SK-N-SH (cell line): ENCODE measurements around the gene NUDT1. TPM values are rescaled to one million over a fixed set of nuclear protein-coding genes. Genes with fewer than 3 reads are reported as not detected.
A peak's percentile ranks its signal among the peaks of the same experiment; 100 is the strongest.

Experiments
- CTCF ChIA-PET: fragments of 300-600, 350-600 bp; formaldehyde crosslinking; extraction: SDS; loops from one replicate; lab custom pipeline; 2021; lab: Yijun Ruan, JAX
- POLR2A ChIA-PET: fragments of 350-600 bp; sonication (Branson Sonifier 250); formaldehyde crosslinking; extraction: SDS; loops from one replicate; lab custom pipeline; 2020; ENCODE audit warnings: antibody characterized with exemption, inconsistent platforms; lab: Yijun Ruan, JAX
- DNase-seq: peaks from one replicate; pipeline ENCODE4 v3.0.0; 2012
- H2AFZ ChIP-seq: fragments of 200-600 bp; sonication (generic); 2 replicates; pipeline ENCODE4 v1.8.1; 2016; ENCODE audit warnings: antibody characterized with exemption, mild to moderate bottlenecking, low read depth
- H3F3A ChIP-seq: fragments of 200-600 bp; sonication (generic); replicated peaks from 2 replicates; pipeline ENCODE3; 2016; ENCODE audit warnings: antibody characterized with exemption, mild to moderate bottlenecking; ENCODE audit not compliant: insufficient read depth
- H3K27ac ChIP-seq, 2 experiments: fragments of 200-500 bp in 1 of 2; fragments of 200-600 bp in 1 of 2; sonication (Bioruptor generic) in 1 of 2; sonication (generic), shearing (Covaris generic) in 1 of 2; 2 replicates each; pipeline versions ENCODE4 v1.5.1 to v1.6.1; 2014 to 2016; ENCODE audit warnings: low read depth in 2 of 2, inconsistent platforms in 1 of 2, low read length in 1 of 2, mild to moderate bottlenecking in 1 of 2, mixed read lengths in 1 of 2
- H3K27me3 ChIP-seq: fragments of 200-600 bp; sonication (generic), shearing (Covaris generic); 2 replicates; pipeline ENCODE4 v1.6.1; 2016; ENCODE audit warnings: mixed run types; ENCODE audit not compliant: insufficient read depth
- H3K36me3 ChIP-seq, 2 experiments: fragments of 200-500 bp in 1 of 2; fragments of 200-600 bp in 1 of 2; sonication (Bioruptor generic) in 1 of 2; sonication (generic) in 1 of 2; replicated peaks in 1 of 2; 2 replicates each; pipeline versions ENCODE3 to v1.5.1; 2014 to 2016; ENCODE audit warnings: low read length in 1 of 2, mild to moderate bottlenecking in 1 of 2; ENCODE audit not compliant: insufficient read depth in 2 of 2, control insufficient read depth in 1 of 2
- H3K4me1 ChIP-seq, 2 experiments: fragments of 200-500 bp in 1 of 2; fragments of 200-600 bp in 1 of 2; sonication (Bioruptor generic) in 1 of 2; sonication (generic), shearing (Covaris generic) in 1 of 2; 2 replicates each; pipeline versions ENCODE4 v1.5.1 to v1.6.1; 2014 to 2016; ENCODE audit warnings: low read depth in 1 of 2, low read length in 1 of 2, mixed run types in 1 of 2; ENCODE audit not compliant: insufficient read depth in 2 of 2, control insufficient read depth in 1 of 2
- H3K4me2 ChIP-seq: fragments of 200-600 bp; sonication (generic), shearing (Covaris generic); 2 replicates; pipeline ENCODE4 v1.6.1; 2017; ENCODE audit warnings: mixed run types
- H3K4me3 ChIP-seq, 2 experiments: fragments of 200-500 bp in 1 of 2; fragments of 200-600 bp in 1 of 2; sonication (Bioruptor generic) in 1 of 2; sonication (generic), shearing (Covaris generic) in 1 of 2; 2 replicates each; pipeline versions ENCODE4 v1.5.1 to v1.8.1; 2014 to 2016; ENCODE audit warnings: low read depth in 2 of 2, inconsistent platforms in 1 of 2, low read length in 1 of 2, mild to moderate bottlenecking in 1 of 2, mixed read lengths in 1 of 2, moderate library complexity in 1 of 2
- H3K79me2 ChIP-seq: fragments of 200-600 bp; sonication (generic); 2 replicates; pipeline ENCODE4 v1.8.1; 2017; ENCODE audit warnings: mild to moderate bottlenecking; ENCODE audit not compliant: insufficient read depth
- H3K9ac ChIP-seq: fragments of 200-600 bp; sonication (generic); 2 replicates; pipeline ENCODE4 v1.6.1; 2017; ENCODE audit warnings: mixed run types
- H3K9me2 ChIP-seq: fragments of 200-600 bp; sonication (generic); 2 replicates; pipeline ENCODE4 v1.6.1; 2017; ENCODE audit warnings: mixed run types
- H3K9me3 ChIP-seq: fragments of 200-600 bp; sonication (generic); 2 replicates; pipeline ENCODE4 v1.6.1; 2017; ENCODE audit warnings: mixed run types, mild to moderate bottlenecking, moderate library complexity
- H4K20me1 ChIP-seq: fragments of 200-600 bp; sonication (generic); 2 replicates; pipeline ENCODE4 v1.6.1; 2017; ENCODE audit warnings: mild to moderate bottlenecking, mixed run types; ENCODE audit not compliant: insufficient read depth
- CTCF ChIP-seq: fragments of 200-600 bp; sonication (generic); IDR thresholded peaks from 2 replicates; pipeline ENCODE4 v1.6.1; 2017; ENCODE audit warnings: antibody characterized with exemption, mild to moderate bottlenecking, moderate library complexity
- EP300 ChIP-seq, 2 experiments: IDR thresholded peaks; 2 replicates each; pipeline versions ENCODE4 v1.4.0 to v1.6.1; 2012; ENCODE audit warnings: borderline replicate concordance in 1 of 2, low read depth in 1 of 2, low read length in 1 of 2
- EZH2phosphoT487 ChIP-seq: fragments of 200-600 bp; sonication (generic); IDR thresholded peaks from 2 replicates; pipeline ENCODE4 v1.6.1; 2017; ENCODE audit warnings: low read depth, mixed run types, mild to moderate bottlenecking, antibody characterized with exemption, moderate library complexity, borderline replicate concordance
- FOSL2 ChIP-seq: IDR thresholded peaks from 2 replicates; pipeline ENCODE4 v1.4.0; 2012; ENCODE audit warnings: low read depth, mild to moderate bottlenecking, moderate library complexity, borderline replicate concordance
- GABPA ChIP-seq: IDR thresholded peaks from 2 replicates; pipeline ENCODE4 v1.4.0; 2012; ENCODE audit warnings: low read depth, mild to moderate bottlenecking
- IRF3 ChIP-seq: fragments of 150-350 bp; IDR thresholded peaks from 2 replicates; pipeline ENCODE4 v1.6.1; 2016; ENCODE audit warnings: mild to moderate bottlenecking, low read depth, low read length
- MAX ChIP-seq: IDR thresholded peaks from 2 replicates; pipeline ENCODE4 v1.4.0; 2012; ENCODE audit warnings: low read depth
- MXI1 ChIP-seq: IDR thresholded peaks from 2 replicates; pipeline ENCODE4 v1.6.1; 2012; ENCODE audit warnings: mild to moderate bottlenecking, low read depth, low read length, improper control_type of control experiment
- NRF1 ChIP-seq: IDR thresholded peaks from 2 replicates; pipeline ENCODE4 v1.6.1; 2012; ENCODE audit warnings: low read depth, mild to moderate bottlenecking, low read length
- RCOR1 ChIP-seq: fragments of 150-350 bp; IDR thresholded peaks from 2 replicates; pipeline ENCODE4 v1.6.1; 2017; ENCODE audit warnings: antibody characterized with exemption, low read length
- RFX5 ChIP-seq: IDR thresholded peaks from 2 replicates; pipeline ENCODE4 v1.6.1; 2012; ENCODE audit warnings: mild to moderate bottlenecking, improper control_type of control experiment, low read length
- RXRA ChIP-seq: IDR thresholded peaks from 2 replicates; pipeline ENCODE4 v1.4.0; 2012; ENCODE audit warnings: low read depth, mild to moderate bottlenecking, borderline replicate concordance
- SIN3A ChIP-seq: IDR thresholded peaks from 2 replicates; pipeline ENCODE4 v1.6.1; 2012; ENCODE audit warnings: low read depth, mild to moderate bottlenecking, low read length, moderate library complexity, borderline replicate concordance
- SMC3 ChIP-seq: IDR thresholded peaks from 2 replicates; pipeline ENCODE4 v1.6.1; 2012; ENCODE audit warnings: low read depth, low read length, improper control_type of control experiment
- TEAD4 ChIP-seq: IDR thresholded peaks from 2 replicates; pipeline ENCODE4 v1.4.0; 2012; ENCODE audit warnings: mild to moderate bottlenecking, borderline replicate concordance; ENCODE audit not compliant: insufficient read depth
- WGBS: methylation state at CpG from one replicate; pipeline ENCODE4 v1.1.6; 2017; ENCODE audit warnings: low lambda C conversion rate; 5-methylcytosine and 5-hydroxymethylcytosine counted together
- polyA plus RNA-seq, 3 experiments: library from polyadenylated mRNA; depleted of rRNA; stranded (reverse); fragments of >200 nt; gene quantifications; 2 replicates each; pipeline ENCODE4 v1.2.3, GENCODE V29; 2012

NUDT1 gene
- polyA plus RNA-seq, 1 of the 3 experiments (the other 2 are of a cell fraction): 98.1 TPM

- no peaks in the 10 kb centered on the region for H3F3A ChIP-seq
- 97% methylated on average over 23 of the region's 32 CpGs for WGBS
- H4K20me1 ChIP-seq: no peaks in the 10 kb centered on the region
- H3K9me2 ChIP-seq: no peaks in the 10 kb centered on the region
- no peak overlapping the region for H3K4me3 ChIP-seq
- H3K4me1 ChIP-seq: peaks cover 0 to 15% of the 10 kb centered on the region in 2 experiments; a peak in 1 of 4 replicates
- POLR2A ChIA-PET: no interaction called here
- no peak for TF ChIP-seq IRF3
- TF ChIP-seq GABPA: no peak
- H3K36me3 ChIP-seq: peaks cover 22 to 45% of the 10 kb centered on the region in 2 experiments
- DNase-seq: no peak
- H3K9me3 ChIP-seq: peaks cover 6% of the 10 kb centered on the region; the same call in 1 of the 2 replicates
- no peaks in the 10 kb centered on the region for H3K79me2 ChIP-seq
- H3K4me2 ChIP-seq: no peak overlapping the region
- H2AFZ ChIP-seq: no peak overlapping the region
- CTCF ChIA-PET: interaction anchor here (0.9 to 3.2 kb wide), 5 partner anchors 12 to 618 kb away, joined by 3 to 12 read pairs (median 4); no protein-coding TSS in a partner anchor
- H3K9ac ChIP-seq: no peak overlapping the region
- no peak overlapping the region; a peak in 1 of 4 replicates for H3K27ac ChIP-seq
- H3K27me3 ChIP-seq: no peaks in the 10 kb centered on the region
These were observed 45.3 kb upstream of the NUDT1 start for GRCh38 chr7:2196381-2197378.

- CTCF ChIA-PET: interaction anchor here (1.2 to 4.0 kb wide), 3 partner anchors 12 to 439 kb away, joined by 3 to 15 read pairs (median 12); no protein-coding TSS in a partner anchor
- TF ChIP-seq EZH2phosphoT487: no peak
- no peak for TF ChIP-seq SMC3
- TF ChIP-seq MXI1: no peak
- no peak for TF ChIP-seq TEAD4
- no peak for TF ChIP-seq MAX
- TF ChIP-seq NRF1: no peak
- TF ChIP-seq SIN3A: no peak
- TF ChIP-seq CTCF: no peak
- TF ChIP-seq IRF3: no peak
- no peak for TF ChIP-seq EP300 (IDR thresholded peaks at IDR 0.05; ENCODE audit: borderline replicate concordance in 1 of 2, low read depth in 1 of 2, low read length in 1 of 2)
- no peak for TF ChIP-seq RFX5
- no peak for TF ChIP-seq RXRA
- no peak for TF ChIP-seq RCOR1
- TF ChIP-seq FOSL2: no peak
- no peak for TF ChIP-seq GABPA
- POLR2A ChIA-PET: no interaction called here
These were observed 44.4 kb upstream of the NUDT1 start for GRCh38 chr7:2197436-2198155.

More at GRCh38 chr7:2197436-2198155, 44.4 kb upstream of the NUDT1 start:
- Histone ChIP-seq H3K4me1 (peaks cover 0 to 21% of the 10 kb centered on the region in 2 experiments; a peak in 1 of 4 replicates), H2AFZ (no peak overlapping the region), H3K9me2 (no peaks in the 10 kb centered on the region), H3K9ac (no peak overlapping the region), H3K4me3 (no peak overlapping the region), H4K20me1 (no peaks in the 10 kb centered on the region), H3K27ac (no peak overlapping the region; a peak in 1 of 4 replicates), H3K4me2 (no peak overlapping the region), H3K9me3 (peaks cover 6% of the 10 kb centered on the region; the same call in 1 of the 2 replicates), H3K27me3 (no peaks in the 10 kb centered on the region), H3K79me2 (no peaks in the 10 kb centered on the region), H3F3A (no peaks in the 10 kb centered on the region), H3K36me3 (peaks cover 21 to 45% of the 10 kb centered on the region in 2 experiments)
- WGBS: 92% methylated on average over 20 of the region's 21 CpGs
- DNase-seq: peak; percentile 32
